NCI-H1417 treated with DMSO at 0.1 percent for 48 hours (cell line): ENCODE data around the gene TRIM41.
"Not testable (repeated sequence)": the region's sequence is repeated elsewhere in the genome, so short reads cannot be mapped to it uniquely, and the experiment has no call there.

Experiments used
- DNase-seq: peaks from one replicate; lab custom pipeline; 2025; lab: John Stamatoyannopoulos, UW

Gene TRIM41

GRCh38 chr5:181223058-181223728 is at the start of gene TRIM41:
Gene TRIM41 (plus strand): TSS chr5:181223281. CDS start chr5:181224000, 719 bp downstream.
- DNase-seq, result no peak

- DNase-seq, result no peak
These were observed 49.4 kb upstream of the TRIM41 start for GRCh38 chr5:181173420-181174342.

GRCh38 chr5:181176254-181176952 is 46.7 kb upstream of the TRIM41 start:
- no peak for DNase-seq

GRCh38 chr5:181177559-181177958 is 45.5 kb upstream of the TRIM41 start:
- not testable (repeated sequence) for DNase-seq

GRCh38 chr5:181181650-181182565 is 41.2 kb upstream of the TRIM41 start:
- no peak for DNase-seq

DNA sequence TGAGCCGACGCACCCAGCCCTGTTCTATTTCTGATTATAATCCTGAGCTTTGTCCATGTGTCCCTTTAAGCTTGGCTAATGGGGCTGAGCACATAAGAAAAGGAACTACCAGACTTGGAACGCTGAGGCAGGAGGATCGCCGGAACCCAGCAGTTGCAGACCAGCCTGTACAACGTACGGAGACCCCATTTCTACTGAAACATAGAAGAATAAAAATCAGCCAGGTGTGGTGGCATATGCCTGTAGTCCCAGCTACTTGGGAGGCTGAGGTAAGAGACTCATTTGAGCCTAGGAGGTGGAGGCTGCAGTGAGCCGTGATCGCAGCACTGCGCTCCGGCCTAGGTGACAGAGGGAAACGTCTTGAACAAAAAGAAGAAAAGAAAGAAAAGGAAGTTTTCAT is 40.4 kb upstream of the TRIM41 start:
- no peak for DNase-seq

DNA sequence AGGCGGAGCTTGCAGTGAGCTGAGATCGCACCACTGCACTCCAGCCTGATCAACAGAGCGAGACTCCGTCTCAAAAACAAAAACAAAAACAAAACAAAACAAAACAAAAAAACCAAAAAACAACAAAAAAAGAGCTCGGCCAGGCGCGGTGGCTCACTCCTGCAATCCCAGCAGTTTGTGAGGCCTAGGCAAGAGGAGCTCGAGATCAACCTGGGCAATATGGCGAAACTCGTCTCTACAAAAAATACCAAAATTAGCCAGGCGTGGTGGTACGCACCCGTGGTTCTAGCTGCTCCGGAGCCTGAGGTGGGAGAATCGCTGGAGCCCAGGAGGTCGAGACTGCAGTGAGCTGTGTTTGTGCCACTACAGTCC is 38.2 kb upstream of the TRIM41 start:
- DNase-seq, result no peak

- no peak for DNase-seq
These were observed 37.5 kb upstream of the TRIM41 start for GRCh38 chr5:181185560-181185959.

GRCh38 chr5:181186022-181186421 is 37.1 kb upstream of the TRIM41 start:
- no peak for DNase-seq

GRCh38 chr5:181186986-181187499 is 36.0 kb upstream of the TRIM41 start:
- DNase-seq, result no peak

DNA sequence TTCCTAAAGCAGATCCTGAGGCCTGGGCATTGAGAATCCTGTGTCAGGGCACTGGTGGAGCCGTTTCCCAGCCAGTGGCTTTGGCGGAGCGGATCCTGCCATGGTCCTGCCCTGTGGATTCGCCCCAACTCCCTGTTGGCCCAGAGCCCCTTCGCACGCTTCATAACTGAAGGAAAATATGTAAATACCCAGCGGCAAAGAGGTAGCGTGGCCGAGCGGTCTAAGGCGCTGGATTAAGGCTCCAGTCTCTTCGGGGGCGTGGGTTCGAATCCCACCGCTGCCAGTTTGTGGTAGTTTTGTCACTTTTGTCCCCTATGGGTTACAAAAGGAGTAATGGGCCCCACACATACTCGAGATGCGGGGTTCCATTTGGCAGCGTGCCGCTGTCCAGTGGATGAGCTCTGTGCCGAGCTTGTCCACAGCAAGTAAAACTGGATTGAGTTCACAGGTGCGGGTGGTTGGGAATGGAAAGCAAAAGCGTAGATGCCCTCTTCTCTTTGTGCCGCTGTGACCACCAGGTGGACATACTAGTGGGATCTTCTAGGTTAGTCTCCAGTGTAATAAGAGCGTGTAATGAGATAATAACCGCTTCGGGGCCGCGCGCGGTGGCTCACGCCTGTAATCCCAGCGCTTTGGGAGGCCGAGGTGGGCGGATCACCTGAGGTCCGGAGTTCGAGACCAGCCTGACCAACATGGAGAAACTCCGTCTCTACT is 35.4 kb upstream of the TRIM41 start:
- DNase-seq, result no peak

GRCh38 chr5:181188700-181189362 is 34.2 kb upstream of the TRIM41 start:
- no peak for DNase-seq

- no peak for DNase-seq
These were observed 33.6 kb upstream of the TRIM41 start for GRCh38 chr5:181189363-181189961.

DNA sequence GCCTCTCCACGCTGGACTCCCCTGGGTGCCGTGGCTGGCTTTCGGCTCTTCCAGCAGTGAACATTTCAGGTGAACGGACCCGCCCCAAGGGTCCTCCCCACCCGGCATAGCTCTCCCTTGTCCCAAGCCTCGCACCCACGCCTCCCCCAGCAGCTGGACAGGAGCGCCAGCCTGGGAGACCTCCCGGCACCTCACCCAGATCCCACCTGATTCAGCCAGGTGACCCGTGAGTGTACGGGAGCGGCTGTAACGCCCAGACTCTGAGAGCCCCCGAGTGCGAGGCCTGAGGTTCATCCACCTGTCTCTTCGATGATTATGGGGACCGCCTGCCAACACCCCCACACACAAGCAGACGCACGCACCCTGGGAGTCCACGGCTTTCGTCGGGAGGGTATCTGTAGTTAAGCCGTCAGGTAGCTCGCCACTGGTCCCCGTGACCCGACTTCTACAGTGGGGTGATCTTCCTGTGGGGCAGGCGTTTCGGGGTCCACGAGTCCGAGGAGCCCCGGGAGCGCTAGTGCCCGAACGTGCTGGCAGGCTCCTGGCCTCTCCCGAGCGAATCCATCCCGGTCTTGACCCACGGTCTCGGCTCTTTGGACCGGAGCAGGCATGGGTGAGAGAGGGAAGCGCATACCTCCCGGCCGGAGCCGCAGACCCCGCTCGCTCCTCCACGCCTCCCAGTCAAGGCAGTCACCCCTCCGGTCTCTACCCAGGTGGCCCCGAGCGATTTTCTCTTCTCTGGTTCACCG is 32.9 kb upstream of the TRIM41 start:
- DNase-seq, result no peak

DNA sequence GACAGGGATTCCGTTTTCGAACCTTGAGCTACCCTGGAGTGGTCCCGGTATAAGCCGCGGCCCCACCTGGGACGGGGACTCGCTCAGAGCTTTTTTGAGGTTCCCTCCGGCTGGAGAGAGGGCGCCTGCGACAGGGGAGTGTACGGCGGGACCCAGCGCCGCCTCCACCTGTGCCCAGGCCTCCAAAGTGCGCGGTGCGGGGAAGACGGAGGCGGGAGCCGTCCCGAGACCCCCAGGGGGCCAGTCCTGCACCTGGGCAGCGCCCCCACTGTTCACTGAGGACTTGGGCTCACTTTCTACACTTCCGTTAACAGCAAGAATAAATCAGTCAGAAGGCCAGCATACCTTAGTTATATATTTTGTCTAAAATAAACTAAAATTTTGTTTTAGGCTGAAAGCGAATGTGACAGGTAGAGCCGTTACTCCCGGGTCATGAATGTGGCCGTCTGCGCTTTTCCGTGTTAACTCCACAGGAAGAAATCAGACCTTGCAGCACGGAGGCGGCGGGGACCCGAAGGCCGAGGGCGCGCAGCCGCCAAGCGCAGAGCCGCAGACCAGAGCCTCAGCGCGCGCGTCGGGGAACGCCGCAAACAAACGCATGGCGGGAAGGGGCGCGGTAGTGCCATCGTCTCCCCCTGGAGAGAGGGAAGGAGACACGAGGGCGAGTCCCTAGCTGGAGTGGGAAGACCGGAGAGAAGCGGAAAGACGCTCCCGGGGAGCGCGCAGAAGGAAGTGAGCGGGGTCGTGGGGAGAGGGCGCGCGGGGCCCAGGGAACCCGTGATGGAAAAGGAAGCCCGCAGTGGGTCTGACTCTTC is 32.2 kb upstream of the TRIM41 start:
- DNase-seq, result no peak

GRCh38 chr5:181191526-181192336 is 31.4 kb upstream of the TRIM41 start:
- no peak for DNase-seq

DNA sequence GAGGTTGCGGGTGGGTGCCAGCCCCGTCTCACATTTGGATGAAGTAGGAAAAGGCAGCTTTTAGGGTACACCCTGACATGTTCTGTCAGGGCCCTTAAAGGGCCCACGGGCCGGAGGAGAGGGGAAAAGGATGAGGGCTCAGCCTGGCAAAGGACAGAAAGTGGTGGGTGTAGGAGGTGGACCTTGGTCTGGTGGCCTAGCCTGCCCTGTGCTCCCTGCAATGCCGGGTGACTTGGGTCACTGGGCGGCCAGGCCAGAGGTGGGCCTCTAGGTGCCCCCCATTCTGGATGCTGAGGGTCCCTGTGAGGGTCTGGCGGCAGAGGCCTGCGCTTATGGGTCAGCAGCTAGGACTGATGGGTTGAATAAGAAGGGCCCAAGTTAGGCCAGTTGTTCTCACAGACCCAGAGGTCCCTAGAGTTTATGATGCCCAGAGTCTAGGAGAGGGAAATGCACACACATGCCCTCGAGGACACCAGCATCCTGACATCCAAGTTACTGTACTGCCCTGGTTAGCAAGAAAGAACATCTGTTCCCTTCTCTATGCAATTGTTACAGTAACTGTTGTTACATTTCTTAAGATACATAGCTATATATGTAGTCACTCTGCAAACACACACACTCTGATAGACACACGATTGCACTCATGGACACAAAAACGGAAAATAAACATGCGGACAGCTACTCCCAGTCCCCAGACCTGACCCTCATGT is 30.6 kb upstream of the TRIM41 start:
- DNase-seq, result no peak
